A172 (cell line): ENCODE measurements around the gene INPP4A. TPM values are rescaled to one million over a fixed set of nuclear protein-coding genes. Genes with fewer than 3 reads are reported as not detected.

Experiments
- DNase-seq: peaks from one replicate; pipeline ENCODE4 v3.0.0-alpha.2; 2015; ENCODE audit warnings: low spot score
- total RNA-seq: library from RNA; depleted of rRNA; stranded (reverse); fragments of >200 nt; shearing (Covaris generic); gene quantifications from 2 replicates; pipeline ENCODE4 v1.2.3, GENCODE V29; 2014

Gene INPP4A
- total RNA-seq, 1 experiment from 2014 or later = 22.0 TPM

- peak; percentile 22 for DNase-seq
These were observed 31.7 kb downstream of the INPP4A start for GRCh38 chr2:98476192-98476868.

- DNase-seq = no peak
These were observed 32.4 kb downstream of the INPP4A start for GRCh38 chr2:98477036-98477435.

GRCh38 chr2:98477506-98477905, 32.8 kb downstream of the INPP4A start:
- DNase-seq = no peak

- no peak for DNase-seq
These were observed 33.5 kb downstream of the INPP4A start for GRCh38 chr2:98478088-98478551.

GRCh38 chr2:98478907-98479306, 34.2 kb downstream of the INPP4A start:
- no peak for DNase-seq

GRCh38 chr2:98479371-98479770, 34.7 kb downstream of the INPP4A start:
- no peak for DNase-seq

GRCh38 chr2:98479959-98480524, 35.4 kb downstream of the INPP4A start:
- DNase-seq = peak; percentile 65

GRCh38 chr2:98480598-98480997, 35.9 kb downstream of the INPP4A start:
- no peak for DNase-seq

GRCh38 chr2:98482362-98482761, 37.7 kb downstream of the INPP4A start:
- DNase-seq = no peak

GRCh38 chr2:98483257-98483861, 38.7 kb downstream of the INPP4A start:
- no peak for DNase-seq

GRCh38 chr2:98484121-98484557, 39.5 kb downstream of the INPP4A start:
- no peak for DNase-seq

- DNase-seq = no peak
These were observed 40.2 kb downstream of the INPP4A start for GRCh38 chr2:98484652-98485452.

- no peak for DNase-seq
These were observed 40.7 kb downstream of the INPP4A start for GRCh38 chr2:98485453-98485755.

GRCh38 chr2:98486374-98486981, 41.8 kb downstream of the INPP4A start:
- DNase-seq = no peak

GRCh38 chr2:98487101-98487805, 42.6 kb downstream of the INPP4A start:
- no peak for DNase-seq

GRCh38 chr2:98487806-98488189, 43.1 kb downstream of the INPP4A start:
- no peak for DNase-seq

GRCh38 chr2:98488252-98488651, 43.6 kb downstream of the INPP4A start:
- no peak for DNase-seq

- no peak for DNase-seq
These were observed 44.8 kb downstream of the INPP4A start for GRCh38 chr2:98489486-98489885.

- DNase-seq = no peak
These were observed 45.6 kb downstream of the INPP4A start for GRCh38 chr2:98489971-98490962.

GRCh38 chr2:98492441-98492840, 47.8 kb downstream of the INPP4A start:
- no peak for DNase-seq
